ENCODE data around the gene OTUD3. TPM values are rescaled to one million over a fixed set of nuclear protein-coding genes. Genes with fewer than 3 reads are reported as not detected.

The OTUD3 gene
- total RNA-seq, 4 donors from 2014 or later: 2.6 to 20.8 (median 10.7) TPM

DNA sequence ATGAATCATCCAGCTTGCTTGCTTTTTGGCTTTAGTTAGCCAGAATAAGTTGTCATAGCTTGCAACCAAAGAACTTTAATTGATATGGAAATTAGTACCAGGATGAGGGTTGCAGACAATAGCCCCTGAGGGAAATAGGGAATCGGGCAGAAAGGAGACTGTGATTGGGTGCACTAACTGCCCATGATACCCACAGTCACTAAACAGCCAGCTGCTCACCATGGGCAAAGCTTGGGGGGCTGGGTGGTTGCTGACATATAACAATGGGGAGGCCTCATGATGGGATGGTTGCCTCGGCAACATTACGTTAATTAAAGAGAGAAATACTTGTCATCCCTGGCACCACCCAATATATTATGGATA is 59.0 kb downstream of the OTUD3 start:
- intact Hi-C loops (cut with DNase I; ENCODE audit: low total_unique reads): no loop called here
- H3K27ac ChIP-seq: no peak overlapping the region

DNA sequence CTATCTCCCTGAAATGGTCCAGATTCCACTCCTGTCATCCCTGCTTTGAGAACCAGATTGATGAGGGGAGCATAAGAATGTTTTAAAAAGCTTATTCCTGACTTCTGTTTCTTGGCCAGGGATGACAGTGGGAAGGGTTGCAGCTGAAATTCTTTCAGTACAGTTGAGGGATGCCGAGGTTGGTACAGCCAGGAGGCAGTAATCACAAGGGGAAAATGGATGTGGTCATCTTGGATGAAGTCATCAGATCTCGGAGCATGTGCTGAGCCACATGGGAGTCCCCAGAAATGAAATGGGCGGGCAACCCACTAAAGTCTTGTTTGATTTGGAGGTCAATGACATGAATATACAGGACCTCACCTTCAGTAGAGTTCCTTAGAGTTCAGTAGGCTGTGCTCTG is 59.9 kb downstream of the OTUD3 start:
- Histone ChIP-seq H3K9me3 (no peaks in the 10 kb centered on the region), H3K4me1 (no peaks in the 10 kb centered on the region), H3K4me3 (no peak overlapping the region), H3K36me3 (no peaks in the 10 kb centered on the region), H3K27ac (no peak overlapping the region), H3K27me3 (no peaks in the 10 kb centered on the region)
- intact Hi-C loops (cut with DNase I; ENCODE audit: low total_unique reads): no loop called here
- TF ChIP-seq POLR2A (IDR thresholded peaks at IDR 0.05): no peak
- TF ChIP-seq, protein P1, sequence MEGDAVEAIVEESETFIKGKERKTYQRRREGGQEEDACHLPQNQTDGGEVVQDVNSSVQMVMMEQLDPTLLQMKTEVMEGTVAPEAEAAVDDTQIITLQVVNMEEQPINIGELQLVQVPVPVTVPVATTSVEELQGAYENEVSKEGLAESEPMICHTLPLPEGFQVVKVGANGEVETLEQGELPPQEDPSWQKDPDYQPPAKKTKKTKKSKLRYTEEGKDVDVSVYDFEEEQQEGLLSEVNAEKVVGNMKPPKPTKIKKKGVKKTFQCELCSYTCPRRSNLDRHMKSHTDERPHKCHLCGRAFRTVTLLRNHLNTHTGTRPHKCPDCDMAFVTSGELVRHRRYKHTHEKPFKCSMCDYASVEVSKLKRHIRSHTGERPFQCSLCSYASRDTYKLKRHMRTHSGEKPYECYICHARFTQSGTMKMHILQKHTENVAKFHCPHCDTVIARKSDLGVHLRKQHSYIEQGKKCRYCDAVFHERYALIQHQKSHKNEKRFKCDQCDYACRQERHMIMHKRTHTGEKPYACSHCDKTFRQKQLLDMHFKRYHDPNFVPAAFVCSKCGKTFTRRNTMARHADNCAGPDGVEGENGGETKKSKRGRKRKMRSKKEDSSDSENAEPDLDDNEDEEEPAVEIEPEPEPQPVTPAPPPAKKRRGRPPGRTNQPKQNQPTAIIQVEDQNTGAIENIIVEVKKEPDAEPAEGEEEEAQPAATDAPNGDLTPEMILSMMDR (IDR thresholded peaks at IDR 0.05): no peak
- DNase-seq: no peak

More for the DNA sequence above, 59.0 kb downstream of the OTUD3 start:
- TF ChIP-seq, protein P1 (IDR thresholded peaks at IDR 0.05): no peak
- TF ChIP-seq POLR2A (IDR thresholded peaks at IDR 0.05): no peak
- H3K4me3 ChIP-seq: no peak overlapping the region
- H3K4me1 ChIP-seq: no peaks in the 10 kb centered on the region
- no peaks in the 10 kb centered on the region for H3K36me3 ChIP-seq
- no peaks in the 10 kb centered on the region for H3K9me3 ChIP-seq
- H3K27me3 ChIP-seq: no peaks in the 10 kb centered on the region
- no peak for DNase-seq

DNA sequence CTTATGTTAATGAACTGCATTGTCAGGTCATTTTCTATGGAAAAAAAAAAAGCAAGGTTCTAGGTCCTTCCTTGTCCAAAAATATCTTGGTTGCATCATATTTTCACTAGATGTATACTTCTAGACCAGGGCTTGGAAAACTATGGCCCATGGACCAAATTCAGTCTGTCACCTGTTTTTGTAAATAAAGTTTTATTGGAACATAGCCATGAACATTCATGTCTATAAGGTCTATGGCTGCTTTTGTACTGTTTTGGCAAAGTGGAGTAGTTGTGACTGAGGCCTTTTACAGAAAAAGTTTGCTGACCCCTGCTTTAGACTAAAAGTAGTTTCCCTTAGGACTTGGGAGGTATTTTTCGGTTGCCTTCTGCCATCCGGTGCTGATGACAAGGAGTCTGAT is 60.5 kb downstream of the OTUD3 start:
- Histone ChIP-seq H3K4me3 (no peak overlapping the region), H3K27me3 (no peaks in the 10 kb centered on the region), H3K4me1 (no peaks in the 10 kb centered on the region), H3K36me3 (no peaks in the 10 kb centered on the region), H3K27ac (no peak overlapping the region), H3K9me3 (no peaks in the 10 kb centered on the region)
- no peak for DNase-seq
- TF ChIP-seq POLR2A (IDR thresholded peaks at IDR 0.05): no peak
- TF ChIP-seq, protein P1 (IDR thresholded peaks at IDR 0.05): no peak
- intact Hi-C loops (cut with DNase I; ENCODE audit: low total_unique reads): no loop called here

DNA sequence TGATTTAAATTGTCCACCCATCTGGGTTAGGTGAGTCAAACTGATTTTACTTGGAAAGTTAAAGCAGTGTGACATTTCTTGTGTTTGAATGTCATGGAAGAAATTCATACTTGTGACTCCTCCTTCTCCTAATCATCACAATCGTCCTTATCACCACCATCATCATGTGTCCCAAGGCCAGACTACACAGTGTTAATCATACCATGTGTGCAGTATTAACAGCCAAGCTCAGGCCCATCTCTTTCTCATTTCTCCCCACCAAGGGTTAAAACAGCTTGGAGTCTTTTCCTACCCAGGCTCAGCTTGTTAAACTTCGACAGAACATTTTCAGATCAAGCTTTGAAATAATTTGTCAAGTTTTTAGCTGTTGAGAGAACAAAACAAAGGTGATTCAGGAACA is 63.7 kb downstream of the OTUD3 start:
- Histone ChIP-seq H3K27ac (no peak overlapping the region), H3K4me3 (no peak overlapping the region), H3K36me3 (no peaks in the 10 kb centered on the region), H3K27me3 (no peaks in the 10 kb centered on the region), H3K4me1 (no peaks in the 10 kb centered on the region), H3K9me3 (no peaks in the 10 kb centered on the region)
- TF ChIP-seq POLR2A (IDR thresholded peaks at IDR 0.05): no peak
- TF ChIP-seq, protein P1 (IDR thresholded peaks at IDR 0.05): no peak
- intact Hi-C loops (cut with DNase I; ENCODE audit: low total_unique reads): no loop called here
- DNase-seq: no peak

DNA sequence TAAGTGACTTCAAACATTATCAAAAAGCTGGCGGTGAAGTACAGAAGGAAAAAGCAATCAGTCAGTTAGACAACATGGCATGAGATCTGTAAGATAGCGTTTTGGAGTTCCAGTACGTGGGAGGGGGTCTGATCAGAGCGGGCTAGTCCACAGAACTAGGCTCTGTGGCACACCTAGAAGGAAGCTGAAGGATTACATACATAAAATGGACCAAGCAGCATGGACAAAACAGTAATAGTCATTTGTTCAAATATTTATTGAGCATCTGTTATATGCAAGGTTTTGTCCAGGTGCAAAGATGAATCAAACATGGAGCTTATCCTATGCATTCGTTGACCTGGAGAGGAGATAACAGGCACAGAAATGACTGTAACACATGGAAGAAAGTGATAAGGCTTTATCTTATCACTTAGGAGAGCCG is 64.1 kb downstream of the OTUD3 start:
- Histone ChIP-seq H3K27ac (no peak overlapping the region), H3K4me3 (no peak overlapping the region), H3K9me3 (no peaks in the 10 kb centered on the region), H3K36me3 (no peaks in the 10 kb centered on the region), H3K4me1 (no peaks in the 10 kb centered on the region), H3K27me3 (no peaks in the 10 kb centered on the region)
- no peak for TF ChIP-seq POLR2A (IDR thresholded peaks at IDR 0.05)
- TF ChIP-seq, protein P1 (IDR thresholded peaks at IDR 0.05): no peak
- intact Hi-C loops (cut with DNase I; ENCODE audit: low total_unique reads): no loop called here
- no peak for DNase-seq
